GM18907 (cell line): ENCODE data around the gene VASP.

Experiments used
- ATAC-seq: cut with Tn5 transposase; IDR thresholded peaks from one replicate; pipeline ENCODE4 v1.9.1; 2021; ENCODE audit warnings: mild to moderate bottlenecking, moderate library complexity; ENCODE audit not compliant: unreplicated experiment

VASP gene

DNA sequence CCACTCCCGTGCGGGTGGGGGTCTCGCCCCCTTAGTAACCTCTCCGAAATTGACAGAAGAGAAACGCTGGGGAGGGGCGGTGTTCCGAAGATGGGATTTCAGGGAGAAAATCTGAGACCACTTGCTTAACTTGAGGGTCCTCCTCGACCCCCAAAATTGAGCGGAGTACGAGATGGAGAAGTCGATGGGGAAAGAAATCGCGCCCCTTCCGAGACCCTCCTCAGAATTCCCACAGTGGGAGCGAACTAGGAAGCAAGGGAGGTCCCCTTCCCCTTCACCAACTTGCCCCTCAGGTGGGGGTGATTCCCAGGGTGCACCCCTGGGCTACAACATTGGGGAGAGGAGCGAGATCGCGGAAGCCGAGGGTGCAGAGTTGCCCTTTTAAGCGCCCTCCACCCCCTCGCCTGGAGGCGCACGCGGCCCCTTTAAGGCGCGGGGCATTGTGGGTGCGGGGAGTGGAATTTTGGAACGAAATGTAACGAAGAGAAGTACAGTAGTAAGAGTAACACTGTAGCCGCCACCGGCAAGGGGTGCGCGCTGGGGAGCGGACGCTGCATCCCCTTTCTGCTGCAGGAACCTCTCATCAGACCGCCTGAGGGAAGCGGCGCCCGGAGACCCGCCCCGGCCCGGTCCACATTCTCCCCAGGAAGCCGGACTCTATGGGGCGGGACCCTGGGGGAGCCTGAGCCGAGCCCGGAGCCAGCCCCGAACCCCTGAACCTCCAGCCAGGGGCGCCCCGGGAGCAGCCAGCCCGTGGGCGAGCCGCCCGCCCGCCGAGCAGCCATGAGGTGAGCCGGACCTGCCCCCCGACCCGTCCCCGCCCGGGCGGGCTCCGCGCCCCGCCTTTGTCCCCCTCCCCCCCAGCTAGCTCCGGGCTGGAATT lies at the start of gene VASP:
Gene VASP, plus strand, starts transcription at position 491 of the 883 bp plus-strand sequence. Its CDS starts 293 bp downstream, at position 784.
- ATAC-seq = peak; percentile 55

DNA sequence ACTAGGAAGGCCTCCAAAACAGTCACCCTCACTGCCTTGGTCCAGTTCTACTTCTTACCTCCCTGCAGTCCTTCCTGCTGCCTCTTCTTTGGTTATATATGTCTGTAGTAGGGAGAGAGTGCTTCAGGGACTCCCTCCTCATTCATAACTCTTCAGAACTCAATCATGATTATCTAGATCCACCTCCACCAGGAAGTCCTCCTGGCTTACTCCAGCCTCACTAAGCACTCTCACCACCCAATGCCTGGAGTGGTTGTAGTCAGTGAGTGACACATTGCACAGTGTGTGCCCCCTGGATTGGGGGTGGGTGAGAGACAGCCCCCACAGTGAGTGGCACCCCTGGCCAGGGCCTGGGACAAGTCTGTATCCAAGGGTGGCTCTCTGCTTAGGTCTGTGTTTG lies 49.5 kb upstream of the VASP start:
- ATAC-seq = no peak

DNA sequence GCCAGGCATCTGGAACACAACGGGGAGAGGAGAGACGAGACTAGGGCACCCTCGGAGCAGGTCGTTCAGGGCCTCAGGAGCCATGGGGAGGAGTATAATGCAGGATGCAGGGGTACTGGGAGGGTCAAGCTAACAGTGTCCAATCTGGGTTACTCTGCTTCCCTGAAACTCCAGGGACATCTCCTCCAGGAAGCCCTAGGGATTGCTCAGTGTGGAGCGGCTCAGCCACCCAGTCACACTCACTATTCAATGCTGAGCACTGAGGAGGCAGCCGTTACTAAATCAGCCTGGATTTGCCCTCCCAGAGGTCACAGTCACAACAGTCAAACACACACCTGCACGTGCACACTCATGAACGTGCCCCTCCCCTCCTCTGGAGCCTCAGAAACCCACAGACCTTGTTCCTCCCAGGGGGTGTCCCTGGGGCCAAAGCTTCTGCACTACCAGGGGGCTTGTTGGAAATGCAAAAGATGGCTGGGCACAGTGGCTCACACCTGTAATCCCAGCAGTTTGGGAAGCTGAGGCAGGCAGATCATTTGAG lies 46.4 kb upstream of the VASP start:
- no peak for ATAC-seq

DNA sequence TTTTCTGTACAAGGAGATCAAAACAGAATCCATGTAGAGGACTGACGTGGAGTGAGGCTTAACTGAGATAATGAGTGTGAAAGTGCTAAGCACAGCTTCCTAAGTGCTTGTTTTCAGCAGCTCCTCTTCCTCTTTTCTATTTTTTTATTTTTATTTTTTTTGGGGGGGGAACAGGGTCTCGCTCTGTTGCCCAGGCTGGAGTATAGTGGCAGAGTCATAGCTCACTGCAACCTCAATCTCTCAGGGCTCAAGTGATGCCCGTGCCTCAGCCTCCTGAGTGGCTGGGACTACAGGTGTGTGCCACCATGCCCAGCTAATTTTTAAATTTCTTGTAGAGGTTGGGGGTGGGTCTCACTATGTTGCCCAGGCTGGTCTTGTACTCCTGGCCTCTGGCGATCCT lies 45.1 kb upstream of the VASP start:
- ATAC-seq = no peak

DNA sequence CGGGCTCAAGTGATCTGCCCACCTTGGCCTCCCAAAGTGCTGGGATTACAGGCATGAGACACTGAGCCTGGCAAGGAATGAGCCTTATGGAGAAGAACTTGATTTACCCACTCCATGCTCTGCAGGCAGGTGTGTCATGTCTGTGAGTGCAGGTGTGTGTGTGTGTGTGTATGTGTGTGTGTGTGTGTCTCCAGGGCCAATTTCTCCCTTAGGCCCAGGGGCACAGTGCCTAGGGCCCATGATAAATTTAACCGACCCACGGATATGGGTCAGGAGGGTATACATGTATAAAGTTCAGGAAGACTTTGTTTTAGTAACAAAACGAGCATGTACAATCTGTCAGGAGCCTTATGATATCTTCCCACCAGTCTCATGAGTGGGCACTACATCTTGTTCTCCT lies 44.0 kb upstream of the VASP start:
- ATAC-seq = no peak

DNA sequence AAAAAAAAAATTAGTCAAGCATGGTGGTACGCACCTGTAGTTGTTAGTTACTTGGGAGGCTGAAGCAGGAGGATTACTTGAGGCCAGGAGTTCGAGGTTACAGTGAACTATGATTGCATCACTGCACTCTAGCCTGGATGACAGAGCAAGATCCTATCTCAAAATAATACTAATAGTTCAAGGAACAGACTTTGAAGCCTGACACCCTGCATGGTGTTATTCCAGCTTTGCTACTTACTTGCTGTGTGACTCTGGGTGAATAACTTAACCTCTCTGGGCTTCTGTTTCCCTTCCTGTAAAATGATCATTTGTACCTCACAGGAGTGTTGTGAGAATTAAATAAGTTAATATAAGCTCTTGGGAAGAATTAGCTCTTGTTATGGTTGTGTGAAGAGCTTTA lies 43.0 kb upstream of the VASP start:
- no peak for ATAC-seq

DNA sequence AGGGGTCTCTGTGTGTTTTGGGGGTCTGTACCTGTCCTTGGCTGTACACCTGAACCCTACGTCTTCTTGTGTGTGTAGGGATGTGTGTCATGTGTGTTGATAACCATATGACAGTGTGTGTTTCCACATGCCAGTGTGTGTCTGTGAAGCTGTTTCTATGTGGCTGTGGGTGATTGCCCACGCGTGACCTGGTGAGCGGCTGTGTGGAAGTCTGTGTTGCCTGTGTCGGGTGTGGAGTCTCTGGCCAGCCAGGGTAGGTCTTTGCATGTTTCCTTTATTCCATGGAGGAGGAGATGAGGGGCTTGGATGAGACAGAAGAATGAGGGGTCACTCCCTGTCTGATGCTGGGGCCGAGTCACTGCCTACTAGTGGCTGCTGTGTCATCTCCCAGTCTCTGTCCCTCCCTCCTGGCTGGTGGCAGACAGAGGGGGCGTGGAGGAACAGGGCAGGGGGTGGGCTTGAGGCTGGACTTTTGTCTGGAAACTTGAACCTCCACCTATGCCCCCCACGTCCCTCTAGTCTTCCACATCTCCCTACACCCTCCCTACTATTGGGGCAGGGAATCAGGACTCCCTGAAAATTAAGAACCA lies 42.3 kb upstream of the VASP start:
- ATAC-seq = no peak

DNA sequence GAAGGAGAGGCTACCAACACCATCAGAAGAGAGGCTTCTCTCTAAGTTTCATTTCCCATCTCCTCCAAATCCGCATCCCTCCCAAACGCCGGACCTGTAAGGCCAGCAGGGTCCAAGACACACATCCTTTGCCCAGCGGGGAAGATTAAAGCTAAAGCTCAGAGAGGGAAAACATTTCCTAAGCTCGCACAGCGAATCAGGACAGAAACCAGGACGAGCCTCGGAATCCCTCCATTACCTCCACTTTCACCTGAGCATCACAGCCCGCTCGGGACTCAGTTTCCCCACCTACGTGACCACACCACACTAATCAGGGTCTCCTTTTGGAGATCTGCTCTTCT lies 40.2 kb upstream of the VASP start:
- no peak for ATAC-seq

DNA sequence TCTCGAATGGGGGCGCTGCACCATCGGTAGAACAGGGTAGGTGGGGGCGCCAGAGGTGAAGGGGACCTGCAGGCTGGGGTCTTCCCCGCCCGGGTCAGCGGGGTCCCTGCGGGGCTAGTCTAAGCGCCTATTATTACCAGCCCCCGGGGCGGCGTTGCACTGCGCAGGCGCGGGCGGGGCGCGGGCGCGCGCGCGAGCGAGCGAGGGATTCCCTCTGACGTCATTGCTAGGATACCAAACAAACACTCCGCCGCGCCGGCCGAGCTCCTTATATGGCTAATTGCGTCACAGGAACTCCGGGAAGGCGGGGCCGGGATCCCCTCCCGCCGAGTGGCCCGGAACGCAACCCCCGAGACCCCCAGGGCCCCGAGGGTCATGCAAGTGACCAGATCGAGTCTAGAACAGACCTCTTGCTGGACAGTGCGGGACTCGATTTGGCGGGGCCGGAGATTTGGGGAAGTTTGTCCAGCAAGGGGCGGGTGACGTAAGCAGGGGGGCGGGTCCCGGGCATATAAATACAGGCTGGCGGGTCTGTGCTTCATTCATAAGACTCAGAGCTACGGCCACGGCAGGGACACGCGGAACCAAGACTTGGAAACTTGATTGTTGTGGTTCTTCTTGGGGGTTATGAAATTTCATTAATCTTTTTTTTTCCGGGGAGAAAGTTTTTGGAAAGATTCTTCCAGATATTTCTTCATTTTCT lies 39.7 kb upstream of the VASP start, which contains the start of gene FOSB:
Gene FOSB, plus strand, starts transcription at position 541 of the 703 bp plus-strand sequence. CDS start 591 bp downstream, outside the sequence.
- ATAC-seq = peak; percentile 49

DNA sequence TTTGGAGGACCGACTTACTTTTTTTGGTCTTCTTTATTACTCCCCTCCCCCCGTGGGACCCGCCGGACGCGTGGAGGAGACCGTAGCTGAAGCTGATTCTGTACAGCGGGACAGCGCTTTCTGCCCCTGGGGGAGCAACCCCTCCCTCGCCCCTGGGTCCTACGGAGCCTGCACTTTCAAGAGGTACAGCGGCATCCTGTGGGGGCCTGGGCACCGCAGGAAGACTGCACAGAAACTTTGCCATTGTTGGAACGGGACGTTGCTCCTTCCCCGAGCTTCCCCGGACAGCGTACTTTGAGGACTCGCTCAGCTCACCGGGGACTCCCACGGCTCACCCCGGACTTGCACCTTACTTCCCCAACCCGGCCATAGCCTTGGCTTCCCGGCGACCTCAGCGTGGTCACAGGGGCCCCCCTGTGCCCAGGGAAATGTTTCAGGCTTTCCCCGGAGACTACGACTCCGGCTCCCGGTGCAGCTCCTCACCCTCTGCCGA lies 39.1 kb upstream of the VASP start:
- no peak for ATAC-seq

DNA sequence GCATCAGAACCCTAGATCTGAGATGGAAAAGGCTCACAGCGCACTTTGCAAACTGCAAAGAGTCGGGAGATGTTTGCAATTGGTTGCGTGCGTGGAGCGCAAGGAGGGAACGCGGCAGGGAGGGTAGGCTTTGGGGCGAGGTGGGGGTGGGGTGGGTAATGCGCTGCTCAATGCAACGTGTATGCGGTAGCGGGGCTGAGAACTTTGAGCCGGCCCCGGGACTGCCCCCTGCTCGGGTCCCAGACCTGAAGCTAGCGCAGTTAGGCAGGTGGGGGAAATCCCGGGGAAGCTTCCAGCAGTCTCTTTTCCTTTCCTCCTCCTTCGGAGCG lies 38.5 kb upstream of the VASP start:
- peak; percentile 33 for ATAC-seq

DNA sequence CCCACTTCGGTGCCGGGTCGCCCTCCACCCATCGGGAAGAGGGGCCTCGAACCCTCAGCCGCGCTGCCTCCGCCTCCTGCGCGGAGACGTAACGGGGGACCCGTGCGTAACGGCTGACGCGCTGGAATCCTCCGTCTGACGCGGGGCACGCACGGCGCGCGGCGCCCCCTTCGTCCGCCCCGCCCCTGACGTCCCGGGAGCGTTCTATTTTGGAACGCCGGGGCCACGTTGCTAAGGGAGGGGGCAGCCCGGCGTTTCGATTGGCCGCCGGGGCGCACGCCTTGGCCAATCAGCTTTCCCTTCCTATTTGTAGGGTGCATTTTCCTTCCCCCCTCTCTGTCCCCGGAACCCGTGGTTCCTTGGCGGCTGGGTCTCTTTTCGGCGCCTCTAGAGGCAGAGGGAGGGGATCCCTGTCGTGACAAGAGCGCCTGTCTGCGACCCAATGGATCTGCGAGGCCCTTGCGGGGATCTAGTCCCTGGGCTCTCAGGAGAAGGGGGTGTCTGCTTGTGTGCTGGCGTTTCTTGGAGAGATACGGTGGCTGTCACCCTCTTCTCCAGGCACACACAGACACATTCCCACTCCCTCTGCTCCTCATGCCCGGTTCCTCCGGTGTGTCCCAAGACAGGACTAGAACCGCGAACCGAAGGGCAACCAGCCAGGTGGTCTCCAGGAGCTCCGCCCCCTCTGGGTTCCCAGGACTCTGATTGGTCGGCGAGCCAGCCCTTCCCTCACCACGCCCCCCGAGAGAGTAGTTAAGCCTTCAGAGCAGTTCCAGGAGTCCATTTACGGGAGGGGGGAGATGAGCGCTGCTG lies 37.9 kb upstream of the VASP start:
- ATAC-seq = peak; percentile 61

DNA sequence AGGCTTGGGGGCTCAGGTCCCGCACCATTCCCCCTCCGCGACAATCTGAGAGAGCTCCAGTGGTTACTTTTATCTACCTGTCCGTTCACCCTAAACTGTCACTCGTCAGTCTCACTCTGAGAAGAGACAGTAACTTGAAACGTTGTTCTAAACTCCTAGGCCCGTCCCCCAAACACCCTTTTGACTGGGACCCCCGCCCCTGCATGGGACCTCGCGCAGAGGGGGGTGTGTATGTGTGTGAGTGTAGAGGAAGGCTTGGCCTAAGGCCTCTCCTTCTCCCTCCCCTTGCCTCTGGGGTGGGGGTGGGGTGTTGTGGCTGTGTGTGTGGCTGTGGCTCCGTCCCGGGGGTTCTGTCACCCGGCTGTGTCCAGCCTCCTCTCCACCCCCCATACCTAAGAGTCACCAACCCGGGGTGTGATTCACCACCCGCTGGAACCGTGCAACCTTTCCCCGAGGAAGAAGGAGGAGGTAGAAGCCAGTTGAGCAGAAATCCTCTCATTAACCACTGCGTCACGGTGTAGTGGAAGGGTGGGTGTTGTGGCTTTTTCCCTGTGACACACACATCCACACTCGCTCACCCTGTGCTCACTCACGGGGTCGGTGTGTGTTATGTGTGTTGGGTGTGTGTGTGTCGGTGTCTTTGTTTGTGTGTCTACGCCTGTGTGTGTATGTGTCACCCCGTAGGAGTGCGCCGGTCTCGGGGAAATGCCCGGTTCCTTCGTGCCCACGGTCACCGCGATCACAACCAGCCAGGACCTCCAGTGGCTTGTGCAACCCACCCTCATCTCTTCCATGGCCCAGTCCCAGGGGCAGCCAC lies 37.1 kb upstream of the VASP start:
- no peak for ATAC-seq

DNA sequence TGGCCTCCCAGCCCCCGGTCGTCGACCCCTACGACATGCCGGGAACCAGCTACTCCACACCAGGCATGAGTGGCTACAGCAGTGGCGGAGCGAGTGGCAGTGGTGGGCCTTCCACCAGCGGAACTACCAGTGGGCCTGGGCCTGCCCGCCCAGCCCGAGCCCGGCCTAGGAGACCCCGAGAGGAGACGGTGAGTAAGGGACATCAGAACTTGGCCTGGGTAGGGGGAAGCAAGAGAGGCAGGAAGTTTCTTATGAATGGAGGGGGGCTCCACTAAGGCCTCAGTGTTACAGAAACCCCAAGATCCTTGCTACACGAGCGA lies 36.6 kb upstream of the VASP start:
- ATAC-seq = no peak

DNA sequence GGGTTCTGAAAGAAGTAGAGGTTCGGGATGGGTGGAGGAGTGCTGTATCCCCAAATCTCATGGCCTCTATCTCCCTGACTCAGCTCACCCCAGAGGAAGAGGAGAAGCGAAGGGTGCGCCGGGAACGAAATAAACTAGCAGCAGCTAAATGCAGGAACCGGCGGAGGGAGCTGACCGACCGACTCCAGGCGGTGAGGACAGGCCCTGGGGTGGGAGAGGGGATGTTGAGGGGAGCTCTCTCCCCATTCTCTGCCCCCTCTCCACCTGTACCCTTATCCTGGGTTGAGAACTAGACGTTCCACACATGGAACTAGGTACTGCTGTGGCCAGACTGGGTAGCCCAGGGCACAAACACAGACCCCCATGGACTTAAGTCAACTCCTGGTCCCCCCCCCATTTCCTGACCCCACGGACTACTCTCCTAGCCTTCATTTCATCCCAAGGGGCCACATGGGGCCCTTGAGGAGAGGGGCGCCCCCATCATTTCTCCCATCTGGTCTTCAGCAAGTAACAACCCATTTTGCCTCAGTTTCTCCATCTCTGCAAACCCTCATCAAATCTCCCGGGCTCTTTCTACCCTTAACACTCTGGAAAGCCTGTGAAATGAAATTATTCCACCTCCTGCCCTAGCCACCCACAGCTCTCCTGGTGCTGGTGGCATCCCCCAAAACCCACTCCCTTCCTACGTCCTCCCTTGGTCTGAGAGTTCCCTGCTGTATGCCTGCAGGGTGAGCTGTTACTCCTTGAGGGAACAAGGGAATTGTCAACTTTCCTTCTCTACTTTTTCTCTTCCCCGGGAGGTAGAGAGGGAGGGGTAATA lies 36.0 kb upstream of the VASP start:
- no peak for ATAC-seq

DNA sequence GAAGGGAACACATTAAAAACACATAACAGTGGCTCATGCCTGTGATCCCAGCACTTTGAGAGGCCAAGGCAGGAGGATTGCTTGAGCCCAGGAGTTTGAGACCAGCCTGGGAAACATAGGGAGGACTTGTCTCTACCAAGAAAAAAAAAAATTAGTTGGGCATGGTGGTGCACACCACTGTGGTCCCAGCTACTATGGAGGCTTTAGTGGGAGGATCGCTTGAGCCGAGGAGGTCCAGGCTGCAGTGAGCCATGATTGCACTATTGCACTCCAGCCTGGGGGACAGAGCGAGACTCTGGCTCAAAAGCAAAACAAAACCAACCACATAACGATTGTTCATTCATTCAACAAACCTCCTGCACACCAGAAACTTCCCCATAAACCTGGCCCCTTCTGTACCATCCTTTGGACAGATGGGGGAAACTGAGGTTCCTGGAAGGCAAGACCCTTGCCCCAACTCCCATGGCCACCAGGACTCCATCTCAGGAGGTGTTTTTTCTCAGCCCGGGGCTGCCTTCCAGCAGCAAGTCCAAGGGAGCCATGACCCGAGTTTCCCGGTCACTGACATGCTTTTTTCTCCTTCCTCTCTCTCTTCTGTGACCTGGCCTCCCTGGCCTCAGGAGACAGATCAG lies 35.2 kb upstream of the VASP start:
- no peak for ATAC-seq

DNA sequence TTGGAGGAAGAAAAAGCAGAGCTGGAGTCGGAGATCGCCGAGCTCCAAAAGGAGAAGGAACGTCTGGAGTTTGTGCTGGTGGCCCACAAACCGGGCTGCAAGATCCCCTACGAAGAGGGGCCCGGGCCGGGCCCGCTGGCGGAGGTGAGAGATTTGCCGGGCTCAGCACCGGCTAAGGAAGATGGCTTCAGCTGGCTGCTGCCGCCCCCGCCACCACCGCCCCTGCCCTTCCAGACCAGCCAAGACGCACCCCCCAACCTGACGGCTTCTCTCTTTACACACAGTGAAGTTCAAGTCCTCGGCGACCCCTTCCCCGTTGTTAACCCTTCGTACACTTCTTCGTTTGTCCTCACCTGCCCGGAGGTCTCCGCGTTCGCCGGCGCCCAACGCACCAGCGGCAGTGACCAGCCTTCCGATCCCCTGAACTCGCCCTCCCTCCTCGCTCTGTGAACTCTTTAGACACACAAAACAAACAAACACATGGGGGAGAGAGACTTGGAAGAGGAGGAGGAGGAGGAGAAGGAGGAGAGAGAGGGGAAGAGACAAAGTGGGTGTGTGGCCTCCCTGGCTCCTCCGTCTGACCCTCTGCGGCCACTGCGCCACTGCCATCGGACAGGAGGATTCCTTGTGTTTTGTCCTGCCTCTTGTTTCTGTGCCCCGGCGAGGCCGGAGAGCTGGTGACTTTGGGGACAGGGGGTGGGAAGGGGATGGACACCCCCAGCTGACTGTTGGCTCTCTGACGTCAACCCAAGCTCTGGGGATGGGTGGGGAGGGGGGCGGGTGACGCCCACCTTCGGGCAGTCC lies 34.5 kb upstream of the VASP start:
- ATAC-seq = no peak

DNA sequence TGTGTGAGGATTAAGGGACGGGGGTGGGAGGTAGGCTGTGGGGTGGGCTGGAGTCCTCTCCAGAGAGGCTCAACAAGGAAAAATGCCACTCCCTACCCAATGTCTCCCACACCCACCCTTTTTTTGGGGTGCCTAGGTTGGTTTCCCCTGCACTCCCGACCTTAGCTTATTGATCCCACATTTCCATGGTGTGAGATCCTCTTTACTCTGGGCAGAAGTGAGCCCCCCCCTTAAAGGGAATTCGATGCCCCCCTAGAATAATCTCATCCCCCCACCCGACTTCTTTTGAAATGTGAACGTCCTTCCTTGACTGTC lies 34.0 kb upstream of the VASP start:
- no peak for ATAC-seq
